Right hindlimb (tissue), 1 donor: ENCODE measurements around the gene TP73.
A peak's percentile ranks its signal among the peaks of the same experiment; 100 is the strongest.

ENCODE experiments used
- DNase-seq: peaks from one replicate; pipeline ENCODE4 v3.0.0-alpha.2; 2018

Gene TP73

GRCh38 chr1:3731583-3732433 is 79.5 kb downstream of the TP73 start:
- no peak for DNase-seq

GRCh38 chr1:3732434-3733093 is 80.2 kb downstream of the TP73 start:
- DNase-seq, result no peak

- no peak for DNase-seq
Measured at GRCh38 chr1:3733094-3733882, 81.0 kb downstream of the TP73 start.

- DNase-seq, result no peak
Measured at GRCh38 chr1:3733883-3734589, 81.7 kb downstream of the TP73 start.

- DNase-seq, result no peak
Measured at GRCh38 chr1:3734602-3735001, 82.3 kb downstream of the TP73 start.

- peak; percentile 65 for DNase-seq
Measured at GRCh38 chr1:3735027-3735681, 82.8 kb downstream of the TP73 start.

GRCh38 chr1:3735688-3736087 is 83.4 kb downstream of the TP73 start:
- DNase-seq, result no peak

GRCh38 chr1:3736131-3736561 is 83.8 kb downstream of the TP73 start:
- DNase-seq, result no peak

GRCh38 chr1:3736708-3737107 is 84.4 kb downstream of the TP73 start:
- no peak for DNase-seq

GRCh38 chr1:3738943-3739342 is 86.6 kb downstream of the TP73 start:
- no peak for DNase-seq

- peak; percentile 55 for DNase-seq
Measured at GRCh38 chr1:3740042-3740441, 87.7 kb downstream of the TP73 start.

- no peak for DNase-seq
Measured at GRCh38 chr1:3740752-3741151, 88.4 kb downstream of the TP73 start.

GRCh38 chr1:3741566-3742438 is 89.5 kb downstream of the TP73 start:
- DNase-seq, result no peak

- no peak for DNase-seq
Measured at GRCh38 chr1:3742439-3743298, 90.4 kb downstream of the TP73 start.

- DNase-seq, result no peak
Measured at GRCh38 chr1:3743421-3743820, 91.1 kb downstream of the TP73 start.

GRCh38 chr1:3743826-3744225 is 91.5 kb downstream of the TP73 start:
- no peak for DNase-seq

GRCh38 chr1:3744646-3745045 is 92.3 kb downstream of the TP73 start:
- no peak for DNase-seq

GRCh38 chr1:3745071-3745470 is 92.8 kb downstream of the TP73 start:
- no peak for DNase-seq

- no peak for DNase-seq
Measured at GRCh38 chr1:3745590-3746381, 93.5 kb downstream of the TP73 start.
